HL-60/S4 treated with phorbol 12-myristate 13-acetate at 8.2 ng/mL for 4 days and 3 days (cell line): Measurements from ENCODE around the gene CBX4.

Experiments
- in situ Hi-C: fragments of 300-500 bp; cut with MboI; formaldehyde crosslinking; loops from 2 replicates; pipeline ENCODE4 v1.15.0; 2022; ENCODE audit warnings: low sequenced_read_pairs

The CBX4 gene

DNA sequence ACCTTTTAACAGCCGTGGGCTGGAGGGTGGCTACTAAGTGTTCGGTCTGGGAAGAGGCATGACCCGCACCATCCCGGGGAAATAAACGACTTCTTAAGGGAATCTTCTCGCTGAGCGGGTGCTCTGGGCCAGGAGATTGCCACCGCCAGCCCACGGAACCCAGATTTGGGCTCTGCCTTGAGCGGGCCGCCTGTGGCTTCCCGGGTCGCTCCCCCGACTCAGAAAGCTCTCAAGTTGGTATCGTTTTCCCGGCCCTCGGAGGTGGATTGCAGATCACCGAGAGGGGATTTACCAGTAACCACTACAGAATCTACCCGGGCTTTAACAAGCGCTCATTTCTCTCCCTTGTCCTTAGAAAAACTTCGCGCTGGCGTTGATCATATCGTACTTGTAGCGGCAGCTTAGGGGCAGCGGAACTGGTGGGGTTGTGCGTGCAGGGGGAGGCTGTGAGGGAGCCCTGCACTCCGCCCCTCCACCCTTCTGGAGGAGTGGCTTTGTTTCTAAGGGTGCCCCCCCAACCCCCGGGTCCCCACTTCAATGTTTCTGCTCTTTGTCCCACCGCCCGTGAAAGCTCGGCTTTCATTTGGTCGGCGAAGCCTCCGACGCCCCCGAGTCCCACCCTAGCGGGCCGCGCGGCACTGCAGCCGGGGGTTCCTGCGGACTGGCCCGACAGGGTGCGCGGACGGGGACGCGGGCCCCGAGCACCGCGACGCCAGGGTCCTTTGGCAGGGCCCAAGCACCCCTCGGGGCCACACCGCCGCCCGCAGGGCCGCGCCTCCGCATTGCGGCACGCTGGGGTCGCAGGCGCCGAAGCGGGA lies 3.6 kb upstream of the CBX4 start:
- in situ Hi-C loops: no loop called here

DNA sequence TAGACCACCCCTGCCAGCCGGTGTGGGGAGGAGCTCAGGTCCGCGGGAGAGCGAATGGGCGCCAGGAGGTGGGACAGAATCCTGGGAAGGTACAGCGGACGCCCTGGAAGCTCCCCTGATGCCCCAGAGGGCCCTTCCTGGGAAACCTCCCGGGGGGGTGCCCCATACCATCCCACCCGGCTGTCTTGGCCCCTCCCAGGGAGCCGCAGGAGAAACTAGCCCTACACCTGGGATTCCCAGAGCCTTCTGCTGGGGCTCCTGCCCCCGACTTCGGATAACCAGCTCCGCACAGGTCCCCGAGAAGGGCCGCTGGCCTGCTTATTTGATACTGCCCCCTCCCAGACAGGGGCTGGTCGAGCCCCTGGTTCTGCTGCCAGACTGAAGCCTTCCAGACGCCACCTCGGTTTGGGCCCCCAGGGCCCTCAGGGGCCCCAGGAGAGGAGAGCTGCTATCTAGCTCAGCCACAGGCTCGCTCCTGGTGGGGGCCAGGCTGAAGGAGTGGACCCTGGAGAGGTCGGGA lies 3.0 kb upstream of the CBX4 start:
- in situ Hi-C loops: no loop called here

DNA sequence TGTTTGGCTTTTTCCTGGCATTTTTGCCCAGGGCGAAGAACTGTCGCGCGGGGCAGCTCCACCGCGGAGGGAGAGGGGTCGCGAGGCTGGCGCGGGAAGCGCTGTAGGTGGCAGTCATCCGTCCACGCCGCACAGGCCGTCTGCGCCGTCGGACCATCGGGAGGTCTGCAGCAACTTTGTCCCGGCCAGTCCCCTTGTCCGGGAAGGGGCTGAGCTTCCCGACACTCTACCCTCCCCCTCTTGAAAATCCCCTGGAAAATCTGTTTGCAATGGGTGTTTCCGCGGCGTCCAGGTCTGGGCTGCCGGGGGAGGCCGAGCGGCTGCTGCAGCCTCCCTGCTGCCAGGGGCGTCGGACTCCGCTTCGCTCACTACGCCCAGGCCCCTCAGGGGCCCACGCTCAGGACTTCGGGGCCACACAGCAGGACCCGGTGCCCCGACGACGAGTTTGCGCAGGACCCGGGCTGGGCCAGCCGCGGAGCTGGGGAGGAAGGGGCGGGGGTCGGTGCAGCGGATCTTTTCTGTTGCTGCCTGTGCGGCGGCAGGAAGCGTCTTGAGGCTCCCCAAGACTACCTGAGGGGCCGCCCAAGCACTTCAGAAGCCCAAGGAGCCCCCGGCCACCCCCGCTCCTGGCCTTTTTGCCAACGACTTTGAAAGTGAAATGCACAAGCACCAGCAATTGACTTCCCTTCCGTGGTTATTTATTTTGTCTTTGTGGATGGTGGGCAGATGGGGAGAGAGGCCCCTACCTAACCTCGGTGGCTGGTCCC lies 2.3 kb upstream of the CBX4 start:
- in situ Hi-C loops: no loop called here

GRCh38 chr17:79840989-79841286 lies 1.7 kb upstream of the CBX4 start:
- in situ Hi-C loops: no loop called here

DNA sequence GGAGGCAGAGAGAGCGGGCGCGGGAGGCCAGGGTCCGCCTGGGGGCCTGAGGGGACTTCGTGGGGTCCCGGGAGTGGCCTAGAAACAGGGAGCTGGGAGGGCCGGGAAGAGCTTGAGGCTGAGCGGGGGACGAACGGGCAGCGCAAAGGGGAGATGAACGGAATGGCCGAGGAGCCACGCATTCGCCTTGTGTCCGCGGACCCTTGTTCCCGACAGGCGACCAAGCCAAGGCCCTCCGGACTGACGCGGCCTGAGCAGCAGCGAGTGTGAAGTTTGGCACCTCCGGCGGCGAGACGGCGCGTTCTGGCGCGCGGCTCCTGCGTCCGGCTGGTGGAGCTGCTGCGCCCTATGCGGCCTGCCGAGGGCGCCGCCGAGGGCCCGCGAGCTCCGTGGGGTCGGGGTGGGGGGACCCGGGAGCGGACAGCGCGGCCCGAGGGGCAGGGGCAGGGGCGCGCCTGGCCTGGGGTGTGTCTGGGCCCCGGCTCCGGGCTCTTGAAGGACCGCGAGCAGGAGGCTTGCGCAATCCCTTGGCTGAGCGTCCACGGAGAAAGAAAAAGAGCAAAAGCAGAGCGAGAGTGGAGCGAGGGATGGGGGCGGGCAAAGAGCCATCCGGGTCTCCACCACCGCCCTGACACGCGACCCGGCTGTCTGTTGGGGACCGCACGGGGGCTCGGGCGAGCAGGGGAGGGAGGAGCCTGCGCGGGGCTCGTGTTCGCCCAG lies 1.2 kb upstream of the CBX4 start:
- in situ Hi-C loops: no loop called here

DNA sequence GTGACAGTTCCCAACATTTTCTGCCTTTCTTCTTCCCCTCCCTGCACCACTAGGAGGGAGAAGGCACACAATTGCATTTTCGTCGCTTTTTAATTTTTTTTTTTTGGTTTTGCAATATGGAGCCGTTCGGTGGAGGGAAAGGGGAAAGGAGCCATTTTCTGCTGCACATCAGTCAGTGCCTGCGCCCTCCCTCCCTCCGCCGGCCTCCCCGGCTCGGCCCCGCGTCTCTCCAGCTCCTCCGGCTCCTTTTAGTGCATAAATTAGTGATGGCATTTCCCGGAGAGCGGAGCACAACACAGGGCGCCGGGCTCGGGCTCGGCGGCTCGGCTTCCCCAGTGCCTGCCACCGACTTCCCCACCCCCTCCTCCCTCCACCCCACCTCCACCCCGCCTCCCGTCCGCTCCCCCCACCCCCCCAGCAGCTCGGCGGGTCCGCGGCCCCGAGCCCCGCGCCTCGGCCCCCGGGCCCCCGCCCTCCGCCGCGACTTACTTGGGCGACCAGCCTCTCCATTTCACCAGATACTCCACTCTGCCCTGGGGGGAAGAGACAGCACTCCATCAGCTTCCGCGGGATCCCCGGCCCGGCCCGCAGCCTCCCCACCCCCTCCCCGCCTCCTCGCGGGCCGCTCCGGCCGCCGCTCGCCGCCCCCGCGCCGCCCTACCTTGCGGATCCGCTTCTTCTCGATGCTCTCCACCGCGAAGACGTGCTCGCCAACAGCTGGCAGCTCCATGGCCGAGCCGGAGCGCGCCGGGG lies 542 bp downstream of the CBX4 start:
- in situ Hi-C loops: no loop called here

GRCh38 chr17:79837888-79838521 lies 1.2 kb downstream of the CBX4 start:
- in situ Hi-C loops: no loop called here

- in situ Hi-C loops: no loop called here
Measured at GRCh38 chr17:79836972-79837887, 2.0 kb downstream of the CBX4 start.

- in situ Hi-C loops: no loop called here
Measured at GRCh38 chr17:79836510-79836971, 2.7 kb downstream of the CBX4 start.

DNA sequence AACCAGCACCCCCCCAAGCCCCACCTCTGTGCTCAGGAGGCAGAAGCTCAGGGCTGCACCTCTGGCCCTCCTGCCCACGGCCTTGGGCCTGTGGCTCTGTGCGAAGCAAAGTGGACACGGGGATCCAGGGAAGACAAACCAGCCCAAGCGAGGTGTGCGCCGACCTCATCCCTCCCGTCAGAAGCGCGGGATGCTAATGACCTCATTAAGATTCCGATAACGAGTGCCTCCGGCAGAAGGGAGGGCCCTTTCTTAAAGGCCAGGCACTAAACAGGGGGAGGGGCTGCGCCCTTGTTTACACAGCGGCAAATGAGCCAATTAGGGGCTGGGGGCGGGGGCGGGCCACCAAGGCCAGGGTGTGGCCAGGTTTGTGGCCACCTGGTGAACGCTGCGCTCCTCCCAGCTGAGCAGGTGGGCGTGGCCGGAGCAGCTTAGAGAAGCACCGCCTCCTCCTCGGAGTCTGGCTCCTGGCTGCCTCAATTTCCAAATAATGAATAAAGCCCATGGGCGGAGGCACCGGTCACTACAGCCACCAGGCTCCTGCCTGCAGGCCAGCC lies 3.2 kb downstream of the CBX4 start:
- in situ Hi-C loops: no loop called here

DNA sequence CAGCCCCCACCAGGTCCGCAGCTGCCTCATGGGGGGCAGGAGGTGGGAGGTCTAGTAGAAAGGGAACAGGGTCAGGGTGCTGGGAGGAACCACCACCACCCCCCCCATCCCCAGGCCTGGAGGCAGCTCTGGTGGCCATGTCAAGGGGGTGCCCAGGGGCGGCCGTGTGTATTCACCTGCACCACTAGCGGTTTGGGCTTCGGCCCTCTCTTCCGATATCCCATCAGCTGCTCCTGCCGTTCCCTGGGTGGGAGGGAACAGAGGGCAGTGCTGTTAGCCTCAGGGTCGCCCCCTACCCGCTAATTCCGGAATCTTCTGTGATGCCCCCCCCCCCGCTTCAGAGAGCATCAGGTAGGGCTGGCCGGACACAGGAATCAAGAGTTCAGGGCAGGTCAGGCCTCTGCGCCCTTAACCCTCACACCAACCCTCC lies 3.8 kb downstream of the CBX4 start:
- in situ Hi-C loops: no loop called here

- in situ Hi-C loops: no loop called here
Measured at GRCh38 chr17:79834565-79835469, 4.4 kb downstream of the CBX4 start.

DNA sequence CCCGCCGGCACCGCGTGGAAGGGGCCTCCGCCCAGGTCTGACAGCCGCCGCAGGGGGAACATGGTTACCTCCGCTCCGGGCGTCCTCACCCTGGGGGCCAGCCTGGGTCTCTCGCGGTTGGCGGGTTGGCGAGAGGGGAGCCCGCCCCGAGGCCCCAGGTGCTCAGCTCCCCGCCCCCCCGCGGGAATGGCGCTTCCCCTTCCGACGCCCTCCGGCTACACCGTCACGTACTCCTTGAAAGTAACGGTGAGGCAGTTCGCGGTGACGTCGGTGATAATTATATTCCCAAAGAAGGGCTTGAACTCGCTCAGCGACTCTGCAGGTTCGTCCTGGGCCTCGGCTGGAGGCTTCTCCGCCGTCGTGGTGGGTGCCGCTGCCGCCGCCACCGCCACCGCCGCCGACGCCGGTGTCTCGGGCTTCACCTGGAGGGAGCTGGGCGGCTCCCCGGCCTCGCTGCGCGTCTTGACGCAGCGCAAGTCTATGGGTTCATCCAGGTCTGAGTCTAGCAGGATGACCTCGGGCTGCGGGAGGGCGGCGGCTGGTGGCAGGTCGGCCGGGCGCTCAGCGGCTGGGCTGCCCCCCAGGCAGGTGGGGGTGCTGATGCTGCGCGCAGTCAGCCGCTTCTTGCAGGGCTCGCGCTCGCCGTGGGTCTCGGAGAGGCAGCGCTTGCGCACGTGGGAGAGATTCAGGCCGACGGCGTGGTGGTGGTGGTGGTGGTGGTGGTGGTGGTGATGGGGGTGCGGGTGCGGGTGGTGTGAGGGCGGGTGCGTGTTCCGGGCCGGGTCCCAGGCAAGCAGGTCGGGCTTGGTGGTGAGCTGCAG lies 5.3 kb downstream of the CBX4 start:
- in situ Hi-C loops: no loop called here

DNA sequence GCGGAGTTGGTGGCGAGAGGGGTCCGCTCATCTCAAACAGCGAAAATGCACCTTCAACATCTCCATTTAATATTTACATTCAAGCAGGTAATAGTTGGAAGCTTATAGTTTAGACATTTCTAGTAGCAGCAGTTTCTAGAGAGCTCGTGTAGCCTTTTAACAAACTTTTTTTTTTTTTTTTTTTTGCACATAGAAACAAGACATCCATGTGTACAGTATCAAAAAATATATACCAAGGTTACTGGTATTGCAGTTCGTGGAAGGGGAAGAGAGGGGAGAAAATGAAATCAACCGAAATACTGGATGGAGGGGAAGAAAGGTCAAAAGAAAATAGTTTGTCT lies 6.2 kb downstream of the CBX4 start:
- in situ Hi-C loops: no loop called here

- in situ Hi-C loops: no loop called here
Measured at GRCh38 chr17:79832218-79833109, 6.8 kb downstream of the CBX4 start.
